Measurements from ENCODE around the gene STK16. TPM values are rescaled to one million over a fixed set of nuclear protein-coding genes. Genes with fewer than 3 reads are reported as not detected.

STK16 gene
- total RNA-seq, 2 donors from 2014 or later = 30.1 to 35.8 TPM

DNA sequence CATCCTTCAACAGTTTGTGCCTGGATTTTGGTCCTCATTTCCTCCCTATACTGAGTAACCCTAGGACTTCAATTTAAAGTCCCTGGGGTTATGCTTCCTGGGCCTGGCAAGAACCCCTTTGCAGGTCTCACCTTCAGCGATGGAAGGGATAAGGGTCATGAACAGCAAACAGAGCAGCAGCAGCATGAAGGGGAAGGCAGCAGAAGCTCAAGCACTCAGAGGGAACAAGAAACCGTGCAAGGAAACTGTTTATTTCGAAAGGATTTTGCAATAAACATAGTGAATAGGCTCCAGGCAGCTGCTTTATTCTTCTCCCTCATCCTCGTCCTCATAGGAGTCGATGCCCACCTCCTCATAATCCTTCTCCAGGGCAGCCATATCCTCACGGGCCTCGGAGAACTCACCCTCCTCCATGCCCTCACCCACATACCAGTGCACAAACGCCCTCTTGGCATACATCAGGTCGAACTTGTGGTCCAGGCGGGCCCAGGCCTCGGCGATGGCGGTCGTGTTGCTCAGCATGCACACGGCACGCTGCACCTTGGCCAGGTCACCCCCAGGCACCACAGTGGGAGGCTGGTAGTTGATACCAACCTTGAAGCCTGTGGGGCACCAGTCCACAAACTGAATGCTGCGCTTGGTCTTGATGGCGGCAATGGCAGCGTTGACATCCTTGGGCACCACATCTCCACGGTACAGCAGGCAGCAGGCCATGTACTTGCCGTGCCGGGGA is 4.9 kb downstream of the STK16 start:
- Histone ChIP-seq H3K4me1 (peaks cover 42% of the 10 kb centered on the region), H3K36me3 (no peaks in the 10 kb centered on the region), H3K27ac (peak overlapping the region; percentile 96), H3K27me3 (no peaks in the 10 kb centered on the region), H3K9ac (ENCODE audit: low read depth in 2 of 2, low read length in 2 of 2) (peak overlapping the region; percentile 60 to 99), H3K4me3 (no peak overlapping the region), H3K9me3 (no peaks in the 10 kb centered on the region)
- peak; percentile 24 for DNase-seq
- TF ChIP-seq, protein P1, sequence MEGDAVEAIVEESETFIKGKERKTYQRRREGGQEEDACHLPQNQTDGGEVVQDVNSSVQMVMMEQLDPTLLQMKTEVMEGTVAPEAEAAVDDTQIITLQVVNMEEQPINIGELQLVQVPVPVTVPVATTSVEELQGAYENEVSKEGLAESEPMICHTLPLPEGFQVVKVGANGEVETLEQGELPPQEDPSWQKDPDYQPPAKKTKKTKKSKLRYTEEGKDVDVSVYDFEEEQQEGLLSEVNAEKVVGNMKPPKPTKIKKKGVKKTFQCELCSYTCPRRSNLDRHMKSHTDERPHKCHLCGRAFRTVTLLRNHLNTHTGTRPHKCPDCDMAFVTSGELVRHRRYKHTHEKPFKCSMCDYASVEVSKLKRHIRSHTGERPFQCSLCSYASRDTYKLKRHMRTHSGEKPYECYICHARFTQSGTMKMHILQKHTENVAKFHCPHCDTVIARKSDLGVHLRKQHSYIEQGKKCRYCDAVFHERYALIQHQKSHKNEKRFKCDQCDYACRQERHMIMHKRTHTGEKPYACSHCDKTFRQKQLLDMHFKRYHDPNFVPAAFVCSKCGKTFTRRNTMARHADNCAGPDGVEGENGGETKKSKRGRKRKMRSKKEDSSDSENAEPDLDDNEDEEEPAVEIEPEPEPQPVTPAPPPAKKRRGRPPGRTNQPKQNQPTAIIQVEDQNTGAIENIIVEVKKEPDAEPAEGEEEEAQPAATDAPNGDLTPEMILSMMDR (IDR thresholded peaks at IDR 0.05) = no peak
- intact Hi-C loops (cut with DNase I) = no loop called here

DNA sequence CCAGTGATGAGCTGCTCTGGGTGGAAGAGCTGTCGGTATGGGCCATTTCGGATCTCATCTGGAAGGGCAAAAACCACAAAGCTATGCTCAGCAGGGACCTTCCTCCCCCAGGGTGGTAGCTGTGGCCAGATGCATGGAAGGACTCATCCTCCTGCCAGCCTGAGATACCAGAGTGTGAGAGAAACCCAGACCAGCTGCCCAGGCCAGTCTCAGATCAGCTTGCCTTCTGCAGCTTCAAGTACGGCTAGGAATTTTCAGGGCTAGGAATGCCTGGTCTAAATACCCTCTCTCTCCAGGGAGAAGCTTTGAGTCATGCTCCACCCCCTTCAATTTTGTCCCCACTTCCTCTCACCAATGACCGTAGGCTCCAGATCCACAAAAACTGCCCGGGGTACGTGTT is 6.4 kb downstream of the STK16 start:
- intact Hi-C loops (cut with DNase I) = no loop called here
- H3K9ac ChIP-seq (ENCODE audit: low read depth in 2 of 2, low read length in 2 of 2) = peak overlapping the region in 1 of 2 donors; percentile 94

DNA sequence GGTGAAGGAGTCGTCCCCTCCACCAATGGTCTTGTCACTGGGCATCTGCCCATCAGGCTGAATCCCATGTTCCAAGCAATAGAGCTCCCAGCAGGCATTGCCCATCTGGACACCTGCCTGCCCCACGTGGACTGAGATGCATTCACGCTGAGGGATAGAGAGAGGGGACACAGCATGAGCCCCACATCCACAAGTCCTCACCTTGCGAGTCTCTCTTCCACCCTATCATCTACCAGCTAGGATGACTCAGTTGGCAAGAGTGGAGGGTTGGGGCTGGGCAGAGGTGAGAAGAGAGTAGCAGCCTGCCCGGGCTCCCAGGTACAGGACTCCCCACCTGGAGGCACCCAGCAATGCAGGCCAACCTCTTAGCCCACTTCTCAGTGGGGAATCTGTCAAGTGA is 6.8 kb downstream of the STK16 start:
- Histone ChIP-seq H3K27me3 (no peaks in the 10 kb centered on the region), H3K36me3 (no peaks in the 10 kb centered on the region), H3K9me3 (no peaks in the 10 kb centered on the region), H3K4me1 (peaks cover 32% of the 10 kb centered on the region), H3K9ac (ENCODE audit: low read depth in 2 of 2, low read length in 2 of 2) (peak overlapping the region in 1 of 2 donors; percentile 94), H3K4me3 (peak overlapping the region; percentile 89), H3K27ac (peak overlapping the region; percentile 81)
- peak; percentile 43 for DNase-seq
- TF ChIP-seq, protein P1 (IDR thresholded peaks at IDR 0.05) = no peak
- intact Hi-C loops (cut with DNase I) = no loop called here

More for the DNA sequence above, 6.4 kb downstream of the STK16 start:
- H3K27ac ChIP-seq = peak overlapping the region; percentile 81
- H3K4me1 ChIP-seq = peaks cover 35% of the 10 kb centered on the region
- TF ChIP-seq, protein P1 (IDR thresholded peaks at IDR 0.05) = no peak
- no peaks in the 10 kb centered on the region for H3K9me3 ChIP-seq
- DNase-seq = no peak
- H3K36me3 ChIP-seq = no peaks in the 10 kb centered on the region
- H3K27me3 ChIP-seq = no peaks in the 10 kb centered on the region
- H3K4me3 ChIP-seq = peak overlapping the region; percentile 89

DNA sequence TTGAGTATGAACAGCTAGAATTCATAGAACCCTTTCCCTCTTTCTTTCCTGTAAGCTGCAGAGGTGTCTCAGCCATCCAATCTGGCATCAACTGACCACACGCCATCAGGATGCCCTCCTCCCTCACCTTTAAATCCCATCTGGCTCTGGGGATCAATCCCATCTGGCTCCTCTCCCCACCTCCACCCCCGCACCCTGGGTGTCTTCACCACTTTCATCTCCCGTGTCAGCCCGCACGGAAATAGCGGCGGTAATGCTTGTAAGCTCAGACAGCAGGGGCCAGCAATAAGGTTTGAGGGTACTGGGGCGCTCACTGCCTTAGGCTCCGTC is 7.3 kb downstream of the STK16 start:
- Histone ChIP-seq H3K27ac (peak overlapping the region; percentile 81), H3K9ac (ENCODE audit: low read depth in 2 of 2, low read length in 2 of 2) (peak overlapping the region in 1 of 2 donors; percentile 94), H3K4me1 (peaks cover 28% of the 10 kb centered on the region), H3K27me3 (no peaks in the 10 kb centered on the region), H3K36me3 (no peaks in the 10 kb centered on the region), H3K9me3 (no peaks in the 10 kb centered on the region), H3K4me3 (peak overlapping the region; percentile 89)
- peak; percentile 47 for DNase-seq
- intact Hi-C loops (cut with DNase I) = no loop called here
- TF ChIP-seq, protein P1 (IDR thresholded peaks at IDR 0.05) = no peak

DNA sequence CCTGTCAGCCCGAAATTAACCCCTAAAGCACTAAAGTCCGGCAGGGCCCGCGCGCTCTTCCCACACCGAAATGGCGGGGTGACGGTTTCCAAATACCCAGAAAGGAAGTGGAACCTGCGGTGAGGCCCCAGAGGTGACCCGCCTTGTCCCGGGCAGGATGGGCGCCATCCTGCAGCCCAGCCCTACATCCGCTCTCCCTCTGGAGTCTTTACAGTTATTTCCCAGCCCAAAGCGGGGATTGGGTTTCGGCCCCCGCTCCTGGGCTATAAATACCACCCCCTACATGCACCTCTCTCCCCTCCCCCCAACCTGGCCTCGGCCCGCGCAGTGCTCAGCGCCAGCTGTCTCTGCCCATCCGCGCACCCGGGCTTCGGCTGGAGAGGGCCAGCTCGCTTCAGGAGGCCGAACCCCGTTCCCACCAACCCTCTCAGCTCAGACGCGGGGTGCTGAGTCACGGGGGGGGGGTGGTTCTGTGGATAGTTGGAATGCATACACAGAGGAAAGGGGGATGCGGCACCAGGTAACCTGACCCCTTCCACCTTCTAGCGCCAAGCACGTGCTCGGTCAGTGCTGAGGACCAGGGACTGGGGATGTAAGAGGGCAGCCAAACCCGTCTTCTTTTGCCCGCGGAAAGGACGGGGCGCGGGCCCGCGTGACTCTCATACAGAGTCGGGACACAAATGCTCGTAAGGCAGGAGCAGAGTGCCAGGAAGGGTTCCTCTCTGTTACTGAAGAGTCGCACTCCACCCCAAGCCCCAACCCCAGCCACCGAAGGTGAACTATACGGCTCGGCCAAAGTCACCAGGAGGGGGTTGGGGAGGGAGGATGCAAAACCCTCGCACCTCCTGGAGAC is 7.8 kb downstream of the STK16 start, which contains the start of gene TUBA4B:
Gene TUBA4B (plus strand): TSS at position 344 of the 853 bp plus-strand sequence. CDS start 165 bp downstream, at position 509.
- Histone ChIP-seq H3K9ac (ENCODE audit: low read depth in 2 of 2, low read length in 2 of 2) (peak within 1 kb of the TSS; percentile 83 to 94), H3K4me1 (peaks cover 26% of the 10 kb centered on the region), H3K36me3 (no peaks in the 10 kb centered on the region), H3K27ac (peak within 1 kb of the TSS; percentile 81), H3K27me3 (no peaks in the 10 kb centered on the region), H3K9me3 (no peaks in the 10 kb centered on the region), H3K4me3 (peak within 1 kb of the TSS; percentile 89)
- peak; percentile 63 for DNase-seq
- intact Hi-C loops (cut with DNase I) = no loop called here
- TF ChIP-seq, protein P1 (IDR thresholded peaks at IDR 0.05) = no peak
